ENCODE data around the gene CRYBA4. TPM values are rescaled to one million over a fixed set of nuclear protein-coding genes. Genes with fewer than 3 reads are reported as not detected.

The CRYBA4 gene
- polyA plus RNA-seq, 1 of the 3 experiments (the other 2 are of a cell fraction): not detected

DNA sequence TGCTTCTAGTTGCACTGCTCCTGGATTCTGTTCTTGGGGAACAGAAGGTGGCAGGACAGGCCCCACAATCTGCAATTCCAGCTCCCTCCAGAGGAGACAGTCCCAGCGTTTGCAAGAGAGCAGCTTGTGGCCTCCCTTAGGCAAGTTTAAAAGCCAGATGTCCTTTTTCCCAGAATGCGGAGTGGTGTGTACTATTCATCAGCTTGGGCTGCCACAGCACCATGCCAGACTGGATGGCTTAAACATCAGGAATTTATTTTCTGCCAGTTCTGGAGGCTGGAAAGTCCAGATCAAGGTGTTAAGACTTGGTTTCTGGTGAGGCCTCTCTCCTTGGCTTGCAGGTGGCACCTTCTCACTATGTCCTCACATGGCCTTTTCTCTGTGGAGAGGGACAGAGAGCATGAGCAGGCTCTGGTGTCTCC lies 47.3 kb downstream of the CRYBA4 start:
- peak; percentile 80 for DNase-seq
- 25% methylated on average over 2 of the region's 2 CpGs for WGBS (ENCODE audit: low lambda C conversion rate)
- no peaks in the 10 kb centered on the region for H3K27me3 ChIP-seq (ENCODE audit: insufficient read depth)
- peaks cover 22% of the 10 kb centered on the region for H3F3A ChIP-seq (replicated peaks; ENCODE audit: insufficient read depth)
- peak overlapping the region in 1 of 2 experiments; percentile 91; a peak in 2 of 4 replicates for H3K27ac ChIP-seq (ENCODE audit: low read depth in 2 of 2, low read length in 1 of 2)
- H3K9me3 ChIP-seq: no peaks in the 10 kb centered on the region
- H3K9ac ChIP-seq: no peak overlapping the region
- peaks cover 12 to 38% of the 10 kb centered on the region in 2 experiments; a peak in 2 of 4 replicates for H3K4me1 ChIP-seq (ENCODE audit: control insufficient read depth in 1 of 2, insufficient read depth in 2 of 2, low read depth in 1 of 2, low read length in 1 of 2)
- H3K9me2 ChIP-seq: no peaks in the 10 kb centered on the region
- no peaks in the 10 kb centered on the region for H4K20me1 ChIP-seq (ENCODE audit: insufficient read depth)
- ChIA-PET POLR2A (interaction anchor here (0.9 kb wide), 2 partner anchors 157 to 186 kb away, joined by 3 to 4 read pairs; partner anchors contain the start of genes HPS4, SRRD and TFIP11), CTCF (interaction anchor here (0.7 to 2.0 kb wide), 13 partner anchors 9 to 308 kb away, joined by 3 to 10 read pairs (median 3); no protein-coding TSS in a partner anchor)
- H2AFZ ChIP-seq (ENCODE audit: low read depth): no peak overlapping the region
- H3K4me3 ChIP-seq (ENCODE audit: low read depth in 2 of 2, low read length in 1 of 2): no peak overlapping the region
- no peak overlapping the region for H3K4me2 ChIP-seq
- no peaks in the 10 kb centered on the region for H3K36me3 ChIP-seq (replicated peaks in 1 of 2; ENCODE audit: control insufficient read depth in 1 of 2, insufficient read depth in 2 of 2, low read length in 1 of 2)
- peaks cover 9% of the 10 kb centered on the region for H3K79me2 ChIP-seq (ENCODE audit: insufficient read depth)
- peak in 1 of 2 experiments; percentile 47; a peak in 1 of 4 replicates for TF ChIP-seq EP300 (IDR thresholded peaks at IDR 0.05; ENCODE audit: borderline replicate concordance in 1 of 2, low read depth in 1 of 2, low read length in 1 of 2)
- no peak for TF ChIP-seq USF2 (IDR thresholded peaks at IDR 0.05; ENCODE audit: borderline replicate concordance, low read depth, low read length)
- TF ChIP-seq SMC3 (IDR thresholded peaks at IDR 0.05; ENCODE audit: low read depth, low read length): no peak
- TF ChIP-seq YY1 (IDR thresholded peaks at IDR 0.05; ENCODE audit: low read depth): no peak
- no peak for TF ChIP-seq REST (IDR thresholded peaks at IDR 0.05; ENCODE audit: low read depth, low read length)
- TF ChIP-seq, protein P1, sequence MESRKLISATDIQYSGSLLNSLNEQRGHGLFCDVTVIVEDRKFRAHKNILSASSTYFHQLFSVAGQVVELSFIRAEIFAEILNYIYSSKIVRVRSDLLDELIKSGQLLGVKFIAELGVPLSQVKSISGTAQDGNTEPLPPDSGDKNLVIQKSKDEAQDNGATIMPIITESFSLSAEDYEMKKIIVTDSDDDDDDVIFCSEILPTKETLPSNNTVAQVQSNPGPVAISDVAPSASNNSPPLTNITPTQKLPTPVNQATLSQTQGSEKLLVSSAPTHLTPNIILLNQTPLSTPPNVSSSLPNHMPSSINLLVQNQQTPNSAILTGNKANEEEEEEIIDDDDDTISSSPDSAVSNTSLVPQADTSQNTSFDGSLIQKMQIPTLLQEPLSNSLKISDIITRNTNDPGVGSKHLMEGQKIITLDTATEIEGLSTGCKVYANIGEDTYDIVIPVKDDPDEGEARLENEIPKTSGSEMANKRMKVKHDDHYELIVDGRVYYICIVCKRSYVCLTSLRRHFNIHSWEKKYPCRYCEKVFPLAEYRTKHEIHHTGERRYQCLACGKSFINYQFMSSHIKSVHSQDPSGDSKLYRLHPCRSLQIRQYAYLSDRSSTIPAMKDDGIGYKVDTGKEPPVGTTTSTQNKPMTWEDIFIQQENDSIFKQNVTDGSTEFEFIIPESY (IDR thresholded peaks at IDR 0.05; ENCODE audit: borderline replicate concordance, low read depth): no peak
- peak; percentile 42 for TF ChIP-seq CTCF (IDR thresholded peaks at IDR 0.05)
- TF ChIP-seq TEAD4 (IDR thresholded peaks at IDR 0.05; ENCODE audit: borderline replicate concordance, insufficient read depth): no peak
- peak; percentile 72 for TF ChIP-seq CHD2 (IDR thresholded peaks at IDR 0.05; ENCODE audit: low read length, partially characterized antibody)
- TF ChIP-seq GATA2 (CRISPR knock-in tag; IDR thresholded peaks at IDR 0.05): no peak
- TF ChIP-seq MAX (IDR thresholded peaks at IDR 0.05; ENCODE audit: low read depth): no peak
- TF ChIP-seq TAF1 (IDR thresholded peaks at IDR 0.05; ENCODE audit: borderline replicate concordance, low read depth, low read length): no peak
- TF ChIP-seq EZH2phosphoT487 (IDR thresholded peaks at IDR 0.05; ENCODE audit: borderline replicate concordance, low read depth): no peak
- peak; percentile 27; the same call in 1 of the 2 replicates for TF ChIP-seq MXI1 (IDR thresholded peaks at IDR 0.05; ENCODE audit: low read depth, low read length)
- no peak for TF ChIP-seq ELF1 (IDR thresholded peaks at IDR 0.05)
- TF ChIP-seq RFX5 (IDR thresholded peaks at IDR 0.05; ENCODE audit: low read length): no peak
- TF ChIP-seq NRF1 (IDR thresholded peaks at IDR 0.05; ENCODE audit: low read depth, low read length): no peak
- no peak for TF ChIP-seq RXRA (IDR thresholded peaks at IDR 0.05; ENCODE audit: borderline replicate concordance, low read depth)
- no peak for TF ChIP-seq NFIC (IDR thresholded peaks at IDR 0.05; ENCODE audit: borderline replicate concordance)
- no peak for TF ChIP-seq FOXJ3 (CRISPR knock-in tag; IDR thresholded peaks at IDR 0.05)
- TF ChIP-seq GABPA (IDR thresholded peaks at IDR 0.05; ENCODE audit: low read depth): no peak
- TF ChIP-seq USF1 (IDR thresholded peaks at IDR 0.05; ENCODE audit: borderline replicate concordance, low read depth): no peak
- TF ChIP-seq, protein P2, sequence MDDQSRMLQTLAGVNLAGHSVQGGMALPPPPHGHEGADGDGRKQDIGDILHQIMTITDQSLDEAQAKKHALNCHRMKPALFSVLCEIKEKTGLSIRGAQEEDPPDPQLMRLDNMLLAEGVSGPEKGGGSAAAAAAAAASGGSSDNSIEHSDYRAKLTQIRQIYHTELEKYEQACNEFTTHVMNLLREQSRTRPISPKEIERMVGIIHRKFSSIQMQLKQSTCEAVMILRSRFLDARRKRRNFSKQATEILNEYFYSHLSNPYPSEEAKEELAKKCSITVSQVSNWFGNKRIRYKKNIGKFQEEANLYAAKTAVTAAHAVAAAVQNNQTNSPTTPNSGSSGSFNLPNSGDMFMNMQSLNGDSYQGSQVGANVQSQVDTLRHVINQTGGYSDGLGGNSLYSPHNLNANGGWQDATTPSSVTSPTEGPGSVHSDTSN (IDR thresholded peaks at IDR 0.05): no peak
